ENCODE measurements around the gene PIWIL4. TPM values are rescaled to one million over a fixed set of nuclear protein-coding genes. Genes with fewer than 3 reads are reported as not detected.

The PIWIL4 gene
- total RNA-seq, 4 donors from 2014 or later, result 1.5 to 5.1 (median 3.5) TPM

DNA sequence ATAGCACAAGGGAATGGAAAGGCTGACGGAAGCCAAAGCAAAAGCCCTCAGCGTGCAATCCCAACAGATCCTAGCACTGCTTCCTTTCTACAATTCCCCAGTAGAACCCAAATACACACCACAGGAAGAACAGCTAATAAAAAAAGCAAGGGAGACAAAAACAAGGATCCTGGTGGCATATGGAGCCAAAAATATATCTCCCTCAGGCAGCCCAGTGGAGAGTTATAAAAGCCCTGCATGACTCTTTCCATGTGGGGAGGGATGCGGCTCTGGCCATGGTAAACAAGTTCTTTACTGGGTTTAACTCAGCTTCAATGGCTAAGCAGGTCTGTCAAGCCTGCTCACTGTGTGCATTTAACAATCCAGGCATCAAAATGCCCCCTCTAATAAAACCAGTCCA is 88.1 kb downstream of the PIWIL4 start:
- TF ChIP-seq POLR2A (IDR thresholded peaks at IDR 0.05), result no peak
- TF ChIP-seq, protein P1, sequence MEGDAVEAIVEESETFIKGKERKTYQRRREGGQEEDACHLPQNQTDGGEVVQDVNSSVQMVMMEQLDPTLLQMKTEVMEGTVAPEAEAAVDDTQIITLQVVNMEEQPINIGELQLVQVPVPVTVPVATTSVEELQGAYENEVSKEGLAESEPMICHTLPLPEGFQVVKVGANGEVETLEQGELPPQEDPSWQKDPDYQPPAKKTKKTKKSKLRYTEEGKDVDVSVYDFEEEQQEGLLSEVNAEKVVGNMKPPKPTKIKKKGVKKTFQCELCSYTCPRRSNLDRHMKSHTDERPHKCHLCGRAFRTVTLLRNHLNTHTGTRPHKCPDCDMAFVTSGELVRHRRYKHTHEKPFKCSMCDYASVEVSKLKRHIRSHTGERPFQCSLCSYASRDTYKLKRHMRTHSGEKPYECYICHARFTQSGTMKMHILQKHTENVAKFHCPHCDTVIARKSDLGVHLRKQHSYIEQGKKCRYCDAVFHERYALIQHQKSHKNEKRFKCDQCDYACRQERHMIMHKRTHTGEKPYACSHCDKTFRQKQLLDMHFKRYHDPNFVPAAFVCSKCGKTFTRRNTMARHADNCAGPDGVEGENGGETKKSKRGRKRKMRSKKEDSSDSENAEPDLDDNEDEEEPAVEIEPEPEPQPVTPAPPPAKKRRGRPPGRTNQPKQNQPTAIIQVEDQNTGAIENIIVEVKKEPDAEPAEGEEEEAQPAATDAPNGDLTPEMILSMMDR (IDR thresholded peaks at IDR 0.05), result no peak
- no peaks in the 10 kb centered on the region for H3K27me3 ChIP-seq
- H3K4me1 ChIP-seq, result no peaks in the 10 kb centered on the region
- no peak overlapping the region for H3K4me3 ChIP-seq (replicated peaks in 1 of 3)
- 64 to 68% methylated on average over 3 of the region's 3 CpGs for WGBS, 2 donors
- H3K36me3 ChIP-seq, result no peaks in the 10 kb centered on the region
- no peaks in the 10 kb centered on the region for H3K9me3 ChIP-seq
- intact Hi-C loops (cut with DNase I), result no loop called here
- DNase-seq, result no peak
- H3K27ac ChIP-seq, result no peak overlapping the region

DNA sequence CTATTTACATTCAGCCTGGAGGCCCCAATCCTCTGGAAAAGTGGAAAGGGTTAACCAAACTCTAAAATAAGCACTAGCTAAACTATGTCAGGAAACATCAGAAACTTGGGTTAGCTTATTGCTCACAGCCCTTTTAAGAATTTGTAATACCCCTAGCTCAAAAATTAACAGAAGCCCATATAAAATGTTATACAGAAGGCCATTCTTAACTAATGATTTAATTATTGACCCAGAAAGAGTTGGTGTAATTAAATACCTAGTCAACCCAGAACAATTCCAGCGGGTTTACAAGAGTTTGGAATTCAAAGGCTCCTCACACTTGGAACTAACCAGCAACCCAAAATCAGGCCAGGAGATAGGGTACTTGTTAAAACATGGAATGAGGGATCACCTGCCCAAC is 88.8 kb downstream of the PIWIL4 start:
- no peaks in the 10 kb centered on the region for H3K4me1 ChIP-seq
- no peaks in the 10 kb centered on the region for H3K36me3 ChIP-seq
- H3K4me3 ChIP-seq (replicated peaks in 1 of 3), result no peak overlapping the region
- WGBS, 2 donors, result 86 to 95% methylated on average over 1 of the region's 1 CpG
- H3K27ac ChIP-seq, result no peak overlapping the region
- no peak for DNase-seq
- H3K27me3 ChIP-seq, result no peaks in the 10 kb centered on the region
- no peaks in the 10 kb centered on the region for H3K9me3 ChIP-seq
- TF ChIP-seq POLR2A (IDR thresholded peaks at IDR 0.05), result no peak
- TF ChIP-seq, protein P1 (IDR thresholded peaks at IDR 0.05), result no peak
- intact Hi-C loops (cut with DNase I), result no loop called here

DNA sequence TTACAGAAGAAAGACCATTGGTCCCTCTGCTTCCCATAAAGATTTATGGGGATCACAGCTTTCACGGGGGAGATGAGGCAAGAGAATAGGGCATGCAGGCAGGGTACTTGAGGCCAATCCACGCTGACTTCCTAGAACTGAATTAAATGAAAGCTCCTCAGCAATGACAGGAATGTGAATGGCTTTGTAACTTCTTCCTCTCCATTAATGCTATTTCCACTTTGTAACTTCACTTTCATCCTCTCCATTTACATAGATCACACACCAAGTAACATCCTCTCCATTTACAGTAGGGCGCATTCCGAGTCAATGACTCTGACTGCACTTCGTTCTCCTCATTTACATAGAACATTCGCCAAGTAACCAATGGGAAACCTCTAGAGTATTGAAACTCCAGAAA is 89.8 kb downstream of the PIWIL4 start:
- WGBS, 2 donors, result 82 to 86% methylated on average over 6 of the region's 6 CpGs
- Histone ChIP-seq H3K4me3 (replicated peaks in 1 of 3) (no peak overlapping the region), H3K36me3 (no peaks in the 10 kb centered on the region), H3K27me3 (no peaks in the 10 kb centered on the region), H3K9me3 (no peaks in the 10 kb centered on the region), H3K4me1 (no peaks in the 10 kb centered on the region), H3K27ac (no peak overlapping the region)
- DNase-seq, result no peak
- intact Hi-C loops (cut with DNase I), result no loop called here
- TF ChIP-seq, protein P1 (IDR thresholded peaks at IDR 0.05), result no peak
- TF ChIP-seq POLR2A (IDR thresholded peaks at IDR 0.05), result no peak

DNA sequence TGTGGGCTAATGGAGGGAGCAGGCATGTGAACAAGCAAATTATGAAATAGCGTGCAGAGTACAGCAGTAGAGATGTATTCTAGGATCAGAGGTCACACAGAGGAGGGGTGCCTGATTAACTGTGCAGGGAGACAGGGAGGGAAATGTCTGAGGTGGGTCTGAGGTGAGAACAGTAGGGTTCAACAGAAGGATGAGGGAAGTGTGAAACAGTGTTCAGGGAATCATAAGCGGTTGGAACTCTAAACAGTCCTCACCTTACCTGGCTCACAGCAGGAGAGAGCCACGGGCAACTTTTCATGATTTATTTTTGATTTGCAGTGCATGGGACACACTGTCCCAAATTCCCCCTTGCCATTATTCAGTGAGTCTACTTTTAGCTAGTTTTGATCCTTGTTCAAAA is 90.5 kb downstream of the PIWIL4 start:
- H3K36me3 ChIP-seq, result no peaks in the 10 kb centered on the region
- no peak for DNase-seq
- H3K4me1 ChIP-seq, result no peaks in the 10 kb centered on the region
- H3K27ac ChIP-seq, result no peak overlapping the region
- no peaks in the 10 kb centered on the region for H3K27me3 ChIP-seq
- 91 to 94% methylated on average over 3 of the region's 3 CpGs for WGBS, 2 donors
- intact Hi-C loops (cut with DNase I), result no loop called here
- no peak overlapping the region for H3K4me3 ChIP-seq (replicated peaks in 1 of 3)
- H3K9me3 ChIP-seq, result no peaks in the 10 kb centered on the region
- TF ChIP-seq POLR2A (IDR thresholded peaks at IDR 0.05), result no peak
- TF ChIP-seq, protein P1 (IDR thresholded peaks at IDR 0.05), result no peak

DNA sequence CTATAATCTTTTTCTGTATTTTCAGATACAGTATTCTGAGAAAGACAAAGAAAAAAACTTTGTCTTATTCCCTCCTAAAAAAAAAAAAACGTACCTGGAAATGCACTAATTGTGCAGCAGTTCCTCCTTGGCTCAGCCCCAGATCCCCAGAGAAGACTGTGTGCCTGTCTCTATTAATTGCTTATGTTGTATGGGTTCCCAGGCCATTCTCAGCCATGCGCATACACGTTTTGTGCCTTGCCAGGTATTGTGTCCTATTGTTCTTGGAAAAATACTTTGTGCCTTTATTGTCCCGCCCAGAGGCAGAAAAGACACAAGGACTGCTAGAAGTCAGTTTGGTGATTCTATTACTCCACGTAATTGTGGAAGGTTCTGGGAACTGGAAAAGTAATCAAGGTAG is 91.2 kb downstream of the PIWIL4 start:
- WGBS, 2 donors, result 43 to 50% methylated on average over 5 of the region's 5 CpGs
- peak overlapping the region in 1 of 3 donors; percentile 24 for H3K27ac ChIP-seq
- H3K4me1 ChIP-seq, result no peaks in the 10 kb centered on the region
- H3K9me3 ChIP-seq, result no peaks in the 10 kb centered on the region
- no peak overlapping the region for H3K4me3 ChIP-seq (replicated peaks in 1 of 3)
- H3K27me3 ChIP-seq, result no peaks in the 10 kb centered on the region
- no peaks in the 10 kb centered on the region for H3K36me3 ChIP-seq
- DNase-seq, result peak; percentile 14 to 23
- intact Hi-C loops (cut with DNase I), result no loop called here
- TF ChIP-seq, protein P1 (IDR thresholded peaks at IDR 0.05), result no peak
- TF ChIP-seq POLR2A (IDR thresholded peaks at IDR 0.05), result no peak
